ENCODE results near the gene LYAR. TPM values are rescaled to one million over a fixed set of nuclear protein-coding genes. Genes with fewer than 3 reads are reported as not detected.

LYAR gene
- total RNA-seq, 1 experiment from 2014 or later: 37.5 TPM

- H3F3A ChIP-seq (ENCODE audit: low read length, unreplicated experiment): no peaks in the 10 kb centered on the region
- no peaks in the 10 kb centered on the region for H3K27me3 ChIP-seq (ENCODE audit: low read length)
- H3K79me2 ChIP-seq (ENCODE audit: low read length): no peaks in the 10 kb centered on the region
- no peak overlapping the region for H3K9ac ChIP-seq (ENCODE audit: low read length)
- ChIA-PET CTCF (no interaction called here), POLR2A (ENCODE audit: unreplicated experiment) (no interaction called here)
- H3K9me3 ChIP-seq (ENCODE audit: low read length): no peaks in the 10 kb centered on the region
- H3K9me2 ChIP-seq (replicated peaks; ENCODE audit: low read length): no peaks in the 10 kb centered on the region
- H4K20me1 ChIP-seq (ENCODE audit: low read length): no peaks in the 10 kb centered on the region
- TF ChIP-seq EZH2phosphoT487 (IDR thresholded peaks at IDR 0.05; ENCODE audit: borderline replicate concordance, low read length) (no peak), EZH2 (IDR thresholded peaks at IDR 0.05; ENCODE audit: low read length, unreplicated experiment) (no peak)
- no peaks in the 10 kb centered on the region for H3K4me1 ChIP-seq (ENCODE audit: insufficient read depth, low read length)
- ATAC-seq: no peak
- intact Hi-C loops (cut with micrococcal nuclease): no loop called here
- H3K4me2 ChIP-seq (ENCODE audit: low read length): no peak overlapping the region
- no TSS peak for BruUV-seq (replicated peaks)
- no peak overlapping the region for H3K4me3 ChIP-seq (ENCODE audit: low read length)
- H2AFZ ChIP-seq (ENCODE audit: low read length): no peak overlapping the region
- H3K27ac ChIP-seq (ENCODE audit: low read length): no peak overlapping the region
- no peak for DNase-seq
- H3K36me3 ChIP-seq (ENCODE audit: low read depth, low read length): no peaks in the 10 kb centered on the region
These were observed 25.7 kb upstream of the LYAR start for GRCh38 chr4:4315461-4316149.

GRCh38 chr4:4311193-4311592 lies 21.2 kb upstream of the LYAR start:
- TF ChIP-seq CTCF (conservative IDR thresholded peaks at IDR 0.05; ENCODE audit: low read depth, low read length) (no peak), EZH2 (IDR thresholded peaks at IDR 0.05; ENCODE audit: low read length, unreplicated experiment) (no peak), EZH2phosphoT487 (IDR thresholded peaks at IDR 0.05; ENCODE audit: borderline replicate concordance, low read length) (no peak)
- intact Hi-C loops (cut with micrococcal nuclease): no loop called here
- no peak overlapping the region for H3K27ac ChIP-seq (ENCODE audit: low read length)
- no peaks in the 10 kb centered on the region for H3K9me2 ChIP-seq (replicated peaks; ENCODE audit: low read length)
- H3K4me2 ChIP-seq (ENCODE audit: low read length): no peak overlapping the region
- ATAC-seq (no peak), DNase-seq (no peak)
- H3K9ac ChIP-seq (ENCODE audit: low read length): no peak overlapping the region
- no peaks in the 10 kb centered on the region for H3K9me3 ChIP-seq (ENCODE audit: low read length)
- POLR2A ChIA-PET (ENCODE audit: unreplicated experiment): no interaction called here
- CTCF ChIA-PET: no interaction called here
- no peaks in the 10 kb centered on the region for H3K4me1 ChIP-seq (ENCODE audit: insufficient read depth, low read length)
- no peaks in the 10 kb centered on the region for H3K27me3 ChIP-seq (ENCODE audit: low read length)
- no peaks in the 10 kb centered on the region for H3K79me2 ChIP-seq (ENCODE audit: low read length)
- no peak overlapping the region for H3K4me3 ChIP-seq (ENCODE audit: low read length)
- no peaks in the 10 kb centered on the region for H3F3A ChIP-seq (ENCODE audit: low read length, unreplicated experiment)
- no TSS peak for BruUV-seq (replicated peaks)
- H3K36me3 ChIP-seq (ENCODE audit: low read depth, low read length): no peaks in the 10 kb centered on the region; the same call in 1 of the 2 replicates
- H2AFZ ChIP-seq (ENCODE audit: low read length): no peak overlapping the region
- H4K20me1 ChIP-seq (ENCODE audit: low read length): no peaks in the 10 kb centered on the region

- H3K36me3 ChIP-seq (ENCODE audit: low read depth, low read length): no peaks in the 10 kb centered on the region; the same call in 1 of the 2 replicates
- no peaks in the 10 kb centered on the region for H3F3A ChIP-seq (ENCODE audit: low read length, unreplicated experiment)
- no peak overlapping the region for H3K4me2 ChIP-seq (ENCODE audit: low read length)
- H3K4me3 ChIP-seq (ENCODE audit: low read length): no peak overlapping the region
- no peaks in the 10 kb centered on the region for H3K27me3 ChIP-seq (ENCODE audit: low read length)
- H3K4me1 ChIP-seq (ENCODE audit: insufficient read depth, low read length): no peaks in the 10 kb centered on the region
- CTCF ChIA-PET: no interaction called here
- no peak overlapping the region for H3K27ac ChIP-seq (ENCODE audit: low read length)
- no peaks in the 10 kb centered on the region for H4K20me1 ChIP-seq (ENCODE audit: low read length)
- H3K9ac ChIP-seq (ENCODE audit: low read length): no peak overlapping the region
- intact Hi-C loops (cut with micrococcal nuclease): no loop called here
- no peak overlapping the region for H2AFZ ChIP-seq (ENCODE audit: low read length)
- no peak for TF ChIP-seq EZH2phosphoT487 (IDR thresholded peaks at IDR 0.05; ENCODE audit: borderline replicate concordance, low read length)
- TF ChIP-seq EZH2 (IDR thresholded peaks at IDR 0.05; ENCODE audit: low read length, unreplicated experiment): no peak
- no peak for TF ChIP-seq CTCF (conservative IDR thresholded peaks at IDR 0.05; ENCODE audit: low read depth, low read length)
- POLR2A ChIA-PET (ENCODE audit: unreplicated experiment): no interaction called here
- BruUV-seq (replicated peaks): no TSS peak
- no peaks in the 10 kb centered on the region for H3K79me2 ChIP-seq (ENCODE audit: low read length)
- no peak for ATAC-seq
- no peak for DNase-seq
- no peaks in the 10 kb centered on the region for H3K9me2 ChIP-seq (replicated peaks; ENCODE audit: low read length)
- H3K9me3 ChIP-seq (ENCODE audit: low read length): no peaks in the 10 kb centered on the region
These were observed 19.0 kb upstream of the LYAR start for GRCh38 chr4:4308800-4309441.
